Esophagus squamous epithelium (tissue), 5 donors: ENCODE measurements around the gene UNC79. TPM values are rescaled to one million over a fixed set of nuclear protein-coding genes. Genes with fewer than 3 reads are reported as not detected.

Experiments used
- DNase-seq: peaks from one replicate; lab custom pipeline; 2025; lab: John Stamatoyannopoulos, UW
- H3K27ac ChIP-seq, 4 donors: fragments of 200-600 bp; sonication (generic); one replicate each; pipeline ENCODE4 v1.5.1; 2016 to 2019; ENCODE audit warnings: mild to moderate bottlenecking in 1 of 4
- H3K27me3 ChIP-seq, 4 donors: fragments of 200-600 bp; sonication (generic); 1 replicate in 3 of 4; 2 replicates in 1 of 4; pipeline versions ENCODE4 v1.5.1 to v1.6.0; 2017 to 2021; ENCODE audit warnings: antibody characterized with exemption in 1 of 4
- H3K36me3 ChIP-seq, 3 donors: fragments of 200-600 bp; sonication (generic); one replicate each; pipeline ENCODE4 v1.5.1; 2016 to 2019
- H3K4me1 ChIP-seq, 3 donors: fragments of 200-600 bp; sonication (generic); one replicate each; pipeline ENCODE4 v1.5.1; 2017 to 2019
- H3K4me3 ChIP-seq, 4 donors: fragments of 200-600 bp; sonication (generic); 1 replicate in 3 of 4; 2 replicates in 1 of 4; pipeline ENCODE4 v1.5.1; 2016 to 2019; ENCODE audit warnings: mild to moderate bottlenecking in 2 of 4, moderate library complexity in 1 of 4
- H3K9me3 ChIP-seq, 3 donors: fragments of 200-600 bp; sonication (generic); one replicate each; pipeline ENCODE4 v1.5.1; 2016 to 2019
- POLR2A ChIP-seq, 4 donors: fragments of 450-650 bp; IDR thresholded peaks; one replicate each; pipeline ENCODE4 v1.6.1; 2017; ENCODE audit warnings: antibody characterized with exemption in 4 of 4, mild to moderate bottlenecking in 4 of 4, moderate library complexity in 3 of 4
- WGBS, 2 donors: methylation state at CpG; one replicate each; pipeline ENCODE4 v1.1.5; 2018; 5-methylcytosine and 5-hydroxymethylcytosine counted together
- intact Hi-C: fragments of 100-400 bp; cut with DNase I; formaldehyde crosslinking; loops from one replicate; pipeline ENCODE4 v1.15.0; 2022
- total RNA-seq, 4 donors: library from RNA; depleted of rRNA; stranded (reverse); fragments of >200 nt; gene quantifications; one replicate each; pipeline ENCODE4 v1.1.0, GENCODE V29; 2016
- TF ChIP-seq, protein P1 (sequence below), 6 experiments: fragments of 450-650 bp in 4 of 6; fragments of 200-600 bp in 2 of 6; sonication (generic) in 2 of 6; IDR thresholded peaks; one replicate each; pipeline ENCODE4 v1.5.1; 2016 to 2019; ENCODE audit warnings: antibody characterized with exemption in 6 of 6, mild to moderate bottlenecking in 4 of 6, moderate library complexity in 4 of 6
- donor health status: DM: yes; HTN: yes; CAD: no.

The UNC79 gene
- total RNA-seq, 4 donors from 2014 or later: under 0.01 TPM; not detected in 3

GRCh38 chr14:93619176-93619793 lies 188.5 kb downstream of the UNC79 start:
- TF ChIP-seq POLR2A (IDR thresholded peaks at IDR 0.05): no peak
- TF ChIP-seq, protein P1, sequence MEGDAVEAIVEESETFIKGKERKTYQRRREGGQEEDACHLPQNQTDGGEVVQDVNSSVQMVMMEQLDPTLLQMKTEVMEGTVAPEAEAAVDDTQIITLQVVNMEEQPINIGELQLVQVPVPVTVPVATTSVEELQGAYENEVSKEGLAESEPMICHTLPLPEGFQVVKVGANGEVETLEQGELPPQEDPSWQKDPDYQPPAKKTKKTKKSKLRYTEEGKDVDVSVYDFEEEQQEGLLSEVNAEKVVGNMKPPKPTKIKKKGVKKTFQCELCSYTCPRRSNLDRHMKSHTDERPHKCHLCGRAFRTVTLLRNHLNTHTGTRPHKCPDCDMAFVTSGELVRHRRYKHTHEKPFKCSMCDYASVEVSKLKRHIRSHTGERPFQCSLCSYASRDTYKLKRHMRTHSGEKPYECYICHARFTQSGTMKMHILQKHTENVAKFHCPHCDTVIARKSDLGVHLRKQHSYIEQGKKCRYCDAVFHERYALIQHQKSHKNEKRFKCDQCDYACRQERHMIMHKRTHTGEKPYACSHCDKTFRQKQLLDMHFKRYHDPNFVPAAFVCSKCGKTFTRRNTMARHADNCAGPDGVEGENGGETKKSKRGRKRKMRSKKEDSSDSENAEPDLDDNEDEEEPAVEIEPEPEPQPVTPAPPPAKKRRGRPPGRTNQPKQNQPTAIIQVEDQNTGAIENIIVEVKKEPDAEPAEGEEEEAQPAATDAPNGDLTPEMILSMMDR (IDR thresholded peaks at IDR 0.05): peak in 5 of 6 experiments; percentile 13 to 47 (median 32)
- Histone ChIP-seq H3K4me1 (no peaks in the 10 kb centered on the region), H3K9me3 (no peaks in the 10 kb centered on the region)

GRCh38 chr14:93628048-93628447 lies 197.3 kb downstream of the UNC79 start:
- intact Hi-C loops: no loop called here
- Histone ChIP-seq H3K27me3 (peaks cover 0 to 29% (median 0%) of the 10 kb centered on the region in 4 donors), H3K9me3 (no peaks in the 10 kb centered on the region), H3K27ac (no peak overlapping the region), H3K4me1 (no peaks in the 10 kb centered on the region), H3K4me3 (no peak overlapping the region), H3K36me3 (no peaks in the 10 kb centered on the region)
- 87 to 89% methylated on average over 4 of the region's 4 CpGs for WGBS, 2 donors
- DNase-seq: no peak
- TF ChIP-seq, protein P1 (IDR thresholded peaks at IDR 0.05): no peak
- no peak for TF ChIP-seq POLR2A (IDR thresholded peaks at IDR 0.05)

More at GRCh38 chr14:93619176-93619793, 188.5 kb downstream of the UNC79 start:
- no peak overlapping the region for H3K4me3 ChIP-seq
- no peak overlapping the region for H3K27ac ChIP-seq
- WGBS, 2 donors: 44 to 46% methylated on average over 7 of the region's 7 CpGs
- no peak for DNase-seq
- intact Hi-C loops: no loop called here
- no peaks in the 10 kb centered on the region for H3K36me3 ChIP-seq
- H3K27me3 ChIP-seq: peaks cover 0 to 31% (median 0%) of the 10 kb centered on the region in 4 donors

- Histone ChIP-seq H3K36me3 (no peaks in the 10 kb centered on the region), H3K4me1 (no peaks in the 10 kb centered on the region), H3K27ac (no peak overlapping the region), H3K9me3 (no peaks in the 10 kb centered on the region), H3K4me3 (no peak overlapping the region), H3K27me3 (peaks cover 0 to 15% (median 0%) of the 10 kb centered on the region in 4 donors)
- no peak for TF ChIP-seq POLR2A (IDR thresholded peaks at IDR 0.05)
- TF ChIP-seq, protein P1 (IDR thresholded peaks at IDR 0.05): no peak
- DNase-seq: no peak
- intact Hi-C loops: no loop called here
These were observed 198.9 kb downstream of the UNC79 start for GRCh38 chr14:93629643-93630042.

- 60 to 63% methylated on average over 5 of the region's 5 CpGs for WGBS, 2 donors
- Histone ChIP-seq H3K27me3 (peaks cover 0 to 21% (median 0%) of the 10 kb centered on the region in 4 donors), H3K27ac (no peak overlapping the region), H3K36me3 (no peaks in the 10 kb centered on the region), H3K9me3 (no peaks in the 10 kb centered on the region), H3K4me1 (no peaks in the 10 kb centered on the region), H3K4me3 (no peak overlapping the region)
- TF ChIP-seq POLR2A (IDR thresholded peaks at IDR 0.05): no peak
- TF ChIP-seq, protein P1 (IDR thresholded peaks at IDR 0.05): no peak
- no peak for DNase-seq
- intact Hi-C loops: no loop called here
These were observed 208.1 kb downstream of the UNC79 start for GRCh38 chr14:93638790-93639189.

GRCh38 chr14:93643127-93643526 lies 212.4 kb downstream of the UNC79 start:
- Histone ChIP-seq H3K4me3 (no peak overlapping the region), H3K27me3 (peaks cover 0 to 17% (median 0%) of the 10 kb centered on the region in 4 donors), H3K9me3 (no peaks in the 10 kb centered on the region), H3K4me1 (no peaks in the 10 kb centered on the region), H3K36me3 (no peaks in the 10 kb centered on the region), H3K27ac (no peak overlapping the region)
- DNase-seq: no peak
- intact Hi-C loops: no loop called here
- TF ChIP-seq, protein P1 (IDR thresholded peaks at IDR 0.05): no peak
- no peak for TF ChIP-seq POLR2A (IDR thresholded peaks at IDR 0.05)
- 69 to 77% methylated on average over 3 of the region's 3 CpGs for WGBS, 2 donors
